Astrocyte (in vitro differentiated cells and primary cell): Measurements from ENCODE around the gene CILP2. TPM values are rescaled to one million over a fixed set of nuclear protein-coding genes. Genes with fewer than 3 reads are reported as not detected.

Source experiments
- DNase-seq: peaks from one replicate; pipeline ENCODE4 v3.0.0-alpha.2; 2010; ENCODE audit warnings: low read depth
- FAIRE-seq: peaks from 2 replicates; lab custom pipeline; 2011; peaks lifted over from hg19 to GRCh38; lab: Jason Lieb, UNC
- H2AFZ ChIP-seq: 2 replicates; pipeline ENCODE4 v1.6.0; 2012; ENCODE audit warnings: low read depth, low read length, inconsistent platforms
- H3K27ac ChIP-seq: 2 replicates; pipeline ENCODE4 v1.5.1; 2011; ENCODE audit warnings: low read depth, low read length, inconsistent platforms
- H3K27me3 ChIP-seq: 2 replicates; pipeline ENCODE4 v1.6.0; 2011; ENCODE audit warnings: low read length, inconsistent platforms; ENCODE audit not compliant: insufficient read depth
- H3K36me3 ChIP-seq: 2 replicates; pipeline ENCODE4 v1.5.1; 2011; ENCODE audit warnings: low read length, inconsistent platforms; ENCODE audit not compliant: insufficient read depth
- H3K4me1 ChIP-seq: 2 replicates; pipeline ENCODE4 v1.5.1; 2011; ENCODE audit warnings: low read length, inconsistent platforms; ENCODE audit not compliant: insufficient read depth
- H3K4me2 ChIP-seq: 2 replicates; pipeline ENCODE4 v1.6.0; 2012; ENCODE audit warnings: low read length, inconsistent platforms
- H3K4me3 ChIP-seq: 2 replicates; pipeline ENCODE4 v1.5.1; 2011; ENCODE audit warnings: low read depth, mild to moderate bottlenecking, low read length, inconsistent platforms; ENCODE audit not compliant: insufficient read depth
- H3K79me2 ChIP-seq: 2 replicates; pipeline ENCODE4 v1.6.0; 2012; ENCODE audit warnings: mild to moderate bottlenecking, low read length, inconsistent platforms; ENCODE audit not compliant: insufficient read depth
- H3K9ac ChIP-seq: 2 replicates; pipeline ENCODE4 v1.6.0; 2012; ENCODE audit warnings: mild to moderate bottlenecking, low read length, inconsistent platforms
- H3K9me3 ChIP-seq: 2 replicates; pipeline ENCODE4 v1.5.1; 2012; ENCODE audit warnings: low read depth, mild to moderate bottlenecking, low read length, inconsistent platforms; ENCODE audit not compliant: insufficient read depth
- H4K20me1 ChIP-seq: 2 replicates; pipeline ENCODE4 v1.6.0; 2012; ENCODE audit warnings: low read length, inconsistent platforms; ENCODE audit not compliant: insufficient read depth
- H3K27ac Mint-ChIP-seq: one replicate; pipeline ENCODE4 v1.8.0; 2021; ENCODE audit warnings: mild to moderate bottlenecking, mixed read lengths; ENCODE audit not compliant: unreplicated experiment
- H3K27me3 Mint-ChIP-seq: one replicate; pipeline ENCODE4 v1.8.0; 2021; ENCODE audit warnings: low read depth, mixed read lengths; ENCODE audit not compliant: unreplicated experiment
- H3K36me3 Mint-ChIP-seq: one replicate; pipeline ENCODE4 v1.8.0; 2021; ENCODE audit warnings: low read depth, mixed read lengths; ENCODE audit not compliant: unreplicated experiment
- H3K4me1 Mint-ChIP-seq: one replicate; pipeline ENCODE4 v1.8.0; 2021; ENCODE audit warnings: low read depth, mixed read lengths; ENCODE audit not compliant: unreplicated experiment
- H3K4me3 Mint-ChIP-seq: one replicate; pipeline ENCODE4 v1.8.0; 2021; ENCODE audit warnings: mild to moderate bottlenecking, moderate library complexity, mixed read lengths; ENCODE audit not compliant: unreplicated experiment
- H3K9me3 Mint-ChIP-seq: one replicate; pipeline ENCODE4 v1.8.0; 2021; ENCODE audit warnings: mild to moderate bottlenecking, mixed read lengths; ENCODE audit not compliant: unreplicated experiment
- EZH2 ChIP-seq: IDR thresholded peaks from 2 replicates; pipeline ENCODE4 v1.6.1; 2012; ENCODE audit warnings: mild to moderate bottlenecking, low read length, inconsistent platforms; ENCODE audit not compliant: insufficient read depth
- total RNA-seq: library from RNA; stranded (reverse); gene quantifications from 2 replicates; pipeline ENCODE4 v1.2.1, GENCODE V29; 2021
- TF ChIP-seq, protein P1 (sequence below): IDR thresholded peaks from 2 replicates; pipeline ENCODE4 v1.5.1; 2011; ENCODE audit warnings: low read depth, mild to moderate bottlenecking, inconsistent platforms, low read length, moderate library complexity; ENCODE audit not compliant: insufficient read depth

Gene CILP2
- total RNA-seq, 1 donor from 2014 or later, result 3.9 TPM

GRCh38 chr19:19533841-19534240 is 4.2 kb upstream of the CILP2 start:
- Mint-ChIP-seq H3K27me3 (peaks cover 9% of the 10 kb centered on the region), H3K27ac (no peak overlapping the region), H3K36me3 (peaks cover 10% of the 10 kb centered on the region), H3K4me3 (peak overlapping the region; percentile 61), H3K9me3 (peaks cover 2% of the 10 kb centered on the region), H3K4me1 (peaks cover 28% of the 10 kb centered on the region)
- H3K4me1 ChIP-seq, result no peaks in the 10 kb centered on the region
- no peaks in the 10 kb centered on the region for H3K36me3 ChIP-seq
- H3K79me2 ChIP-seq, result no peaks in the 10 kb centered on the region
- H3K4me3 ChIP-seq, result no peak overlapping the region
- no peak overlapping the region for H3K9ac ChIP-seq
- no peak overlapping the region for H3K27ac ChIP-seq
- TF ChIP-seq EZH2, result no peak
- TF ChIP-seq, protein P1, sequence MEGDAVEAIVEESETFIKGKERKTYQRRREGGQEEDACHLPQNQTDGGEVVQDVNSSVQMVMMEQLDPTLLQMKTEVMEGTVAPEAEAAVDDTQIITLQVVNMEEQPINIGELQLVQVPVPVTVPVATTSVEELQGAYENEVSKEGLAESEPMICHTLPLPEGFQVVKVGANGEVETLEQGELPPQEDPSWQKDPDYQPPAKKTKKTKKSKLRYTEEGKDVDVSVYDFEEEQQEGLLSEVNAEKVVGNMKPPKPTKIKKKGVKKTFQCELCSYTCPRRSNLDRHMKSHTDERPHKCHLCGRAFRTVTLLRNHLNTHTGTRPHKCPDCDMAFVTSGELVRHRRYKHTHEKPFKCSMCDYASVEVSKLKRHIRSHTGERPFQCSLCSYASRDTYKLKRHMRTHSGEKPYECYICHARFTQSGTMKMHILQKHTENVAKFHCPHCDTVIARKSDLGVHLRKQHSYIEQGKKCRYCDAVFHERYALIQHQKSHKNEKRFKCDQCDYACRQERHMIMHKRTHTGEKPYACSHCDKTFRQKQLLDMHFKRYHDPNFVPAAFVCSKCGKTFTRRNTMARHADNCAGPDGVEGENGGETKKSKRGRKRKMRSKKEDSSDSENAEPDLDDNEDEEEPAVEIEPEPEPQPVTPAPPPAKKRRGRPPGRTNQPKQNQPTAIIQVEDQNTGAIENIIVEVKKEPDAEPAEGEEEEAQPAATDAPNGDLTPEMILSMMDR, result no peak
- H3K4me2 ChIP-seq, result no peak overlapping the region
- peaks cover 29% of the 10 kb centered on the region for H4K20me1 ChIP-seq
- no peak overlapping the region for H2AFZ ChIP-seq
- peaks cover 12% of the 10 kb centered on the region for H3K27me3 ChIP-seq
- H3K9me3 ChIP-seq, result no peaks in the 10 kb centered on the region
- no peak for DNase-seq
- no peak for FAIRE-seq

DNA sequence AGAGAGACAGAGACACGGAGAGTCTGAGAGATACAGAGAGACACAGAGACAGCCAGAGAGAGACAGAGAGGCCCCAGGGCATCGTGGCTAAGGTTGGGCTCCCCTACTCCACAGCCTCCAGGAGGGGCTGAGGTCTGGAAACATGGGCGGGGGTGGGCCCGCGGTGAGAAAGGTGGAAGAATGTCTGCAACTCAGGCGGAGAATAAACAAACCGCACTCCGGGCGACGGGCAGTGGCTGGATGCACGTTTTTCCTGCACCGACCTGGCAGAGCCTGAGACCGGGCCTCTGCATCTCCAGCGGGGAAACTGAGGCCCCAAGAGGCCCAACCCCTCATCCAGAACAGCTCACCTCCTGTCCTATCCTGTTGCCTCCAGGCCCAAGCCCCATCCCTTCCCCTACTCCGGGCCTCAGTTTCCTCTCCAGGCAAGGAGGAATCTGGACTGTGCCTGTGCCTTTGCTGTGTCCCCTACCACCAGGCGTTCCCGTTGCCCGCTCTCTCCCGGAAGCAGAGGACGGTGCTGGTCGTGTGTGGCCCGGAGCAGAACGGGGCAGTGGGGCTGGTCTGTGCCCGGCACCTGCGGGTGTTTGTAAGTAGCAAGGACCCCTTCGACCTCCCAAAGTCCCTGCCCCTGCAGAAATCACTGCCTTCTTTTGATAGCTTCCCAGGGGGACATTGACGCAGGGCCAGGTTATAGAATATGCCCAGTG is 3.4 kb upstream of the CILP2 start:
- H3K4me3 ChIP-seq, result no peak overlapping the region
- no peaks in the 10 kb centered on the region for H3K9me3 ChIP-seq
- peaks cover 29% of the 10 kb centered on the region for H3K4me1 Mint-ChIP-seq
- peaks cover 9% of the 10 kb centered on the region for H3K36me3 Mint-ChIP-seq
- TF ChIP-seq EZH2, result no peak
- TF ChIP-seq, protein P1, result no peak
- peak overlapping the region; percentile 61 for H3K4me3 Mint-ChIP-seq
- H3K27ac ChIP-seq, result no peak overlapping the region
- no peak overlapping the region for H3K27ac Mint-ChIP-seq
- peaks cover 2% of the 10 kb centered on the region for H3K9me3 Mint-ChIP-seq
- H3K9ac ChIP-seq, result no peak overlapping the region
- H3K4me1 ChIP-seq, result no peaks in the 10 kb centered on the region
- DNase-seq (no peak), FAIRE-seq (no peak)
- no peak overlapping the region for H3K4me2 ChIP-seq
- no peaks in the 10 kb centered on the region for H3K36me3 ChIP-seq
- peaks cover 14% of the 10 kb centered on the region for H3K27me3 ChIP-seq
- no peak overlapping the region for H2AFZ ChIP-seq
- peaks cover 11% of the 10 kb centered on the region for H3K27me3 Mint-ChIP-seq
- no peaks in the 10 kb centered on the region for H3K79me2 ChIP-seq
- H4K20me1 ChIP-seq, result peaks cover 22% of the 10 kb centered on the region
